OCI-LY7 (cell line): ENCODE results near the gene SAPCD2. TPM values are rescaled to one million over a fixed set of nuclear protein-coding genes. Genes with fewer than 3 reads are reported as not detected.

Source experiments
- BruUV-seq: library from RNA; stranded (reverse); fragments of 400-500 nt; replicated peaks from 2 replicates; lab custom pipeline; 2021; lab: Mats Ljungman, UMichigan
- CTCF ChIA-PET: fragments of 300-600 bp; sonication (Branson Sonifier 250); formaldehyde crosslinking; loops from one replicate; lab custom pipeline; 2022; ENCODE audit warnings: antibody characterized with exemption; ENCODE audit not compliant: unreplicated experiment; lab: Charles Lee
- POLR2A ChIA-PET: fragments of 300-600 bp; sonication (Branson Sonifier 250); formaldehyde crosslinking; loops from one replicate; lab custom pipeline; 2022; ENCODE audit warnings: antibody characterized with exemption; lab: Charles Lee
- DNase-seq: peaks from one replicate; pipeline ENCODE4 v3.0.0-alpha.2; 2015; ENCODE audit warnings: low spot score
- H2AFZ ChIP-seq: fragments of 200-600 bp; sonication (generic), shearing (Covaris generic); 2 replicates; pipeline ENCODE4 v1.6.1; 2014; ENCODE audit warnings: mild to moderate bottlenecking, antibody characterized with exemption, low read length, moderate library complexity
- H3K27ac ChIP-seq: fragments of 200-600 bp; sonication (generic); 2 replicates; pipeline ENCODE4 v1.5.1; 2014; ENCODE audit warnings: mixed run types, low read depth, mild to moderate bottlenecking, moderate library complexity, low read length, inconsistent platforms; ENCODE audit not compliant: poor library complexity, severe bottlenecking
- H3K36me3 ChIP-seq: fragments of 200-600 bp; sonication (generic); 2 replicates; pipeline ENCODE4 v1.6.1; 2014; ENCODE audit warnings: mild to moderate bottlenecking, antibody characterized with exemption, low read length, moderate library complexity, mixed read lengths; ENCODE audit not compliant: insufficient read depth
- H3K4me1 ChIP-seq: fragments of 200-600 bp; sonication (generic); 2 replicates; pipeline ENCODE4 v1.5.1; 2014; ENCODE audit warnings: mild to moderate bottlenecking, low read length; ENCODE audit not compliant: insufficient read depth, poor library complexity, severe bottlenecking
- H3K4me2 ChIP-seq: fragments of 200-600 bp; sonication (generic); 2 replicates; pipeline ENCODE4 v1.6.1; 2014; ENCODE audit warnings: mild to moderate bottlenecking, low read length
- H3K4me3 ChIP-seq: fragments of 200-600 bp; sonication (generic); 2 replicates; pipeline ENCODE4 v1.5.1; 2014; ENCODE audit warnings: mild to moderate bottlenecking, low read depth, low read length; ENCODE audit not compliant: poor library complexity, severe bottlenecking
- H3K79me2 ChIP-seq: fragments of 200-600 bp; sonication (generic); 2 replicates; pipeline ENCODE4 v1.6.1; 2016; ENCODE audit warnings: low read depth, mild to moderate bottlenecking, low read length, moderate library complexity, mixed read lengths; ENCODE audit not compliant: insufficient read depth
- H3K9me2 ChIP-seq: fragments of 200-600 bp; sonication (generic); 2 replicates; pipeline ENCODE4 v1.6.1; 2016; ENCODE audit warnings: mild to moderate bottlenecking, low read length, mixed read lengths; ENCODE audit not compliant: insufficient read depth
- H3K9me3 ChIP-seq: fragments of 200-600 bp; sonication (generic); 2 replicates; pipeline ENCODE4 v1.6.1; 2014; ENCODE audit warnings: mild to moderate bottlenecking, mixed run types, low read length, mixed read lengths
- H4K20me1 ChIP-seq: fragments of 200-600 bp; sonication (generic); 2 replicates; pipeline ENCODE4 v1.6.1; 2014; ENCODE audit warnings: mild to moderate bottlenecking, antibody characterized with exemption, low read length, moderate library complexity, mixed read lengths; ENCODE audit not compliant: insufficient read depth
- EZH2phosphoT487 ChIP-seq: fragments of 200-600 bp; sonication (generic); IDR thresholded peaks from 2 replicates; pipeline ENCODE4 v1.6.1; 2018; ENCODE audit warnings: low read depth, borderline replicate concordance, mild to moderate bottlenecking, mixed run types, antibody characterized with exemption, low read length, moderate library complexity, mixed read lengths
- intact Hi-C: fragments of 100-400 bp; cut with micrococcal nuclease; formaldehyde crosslinking; loops from one replicate; pipeline ENCODE4 v1.10.0; 2022; ENCODE audit not compliant: unreplicated experiment
- total RNA-seq, 2 experiments: library from RNA; depleted of rRNA in 1 of 2; stranded (reverse); fragments of >200 nt in 1 of 2; shearing (Covaris generic) in 1 of 2; gene quantifications; 2 replicates each; pipeline ENCODE4 v1.2.3, GENCODE V29; 2014 to 2022
- TF ChIP-seq, protein P1 (sequence below): fragments of 200-600 bp; sonication (generic); conservative IDR thresholded peaks from 2 replicates; pipeline ENCODE4 v1.5.1; 2014; ENCODE audit warnings: mild to moderate bottlenecking, antibody characterized with exemption, low read length, moderate library complexity, mixed read lengths

SAPCD2 gene
- total RNA-seq, 2 experiments from 2014 or later = 57.2 to 74.0 TPM

DNA sequence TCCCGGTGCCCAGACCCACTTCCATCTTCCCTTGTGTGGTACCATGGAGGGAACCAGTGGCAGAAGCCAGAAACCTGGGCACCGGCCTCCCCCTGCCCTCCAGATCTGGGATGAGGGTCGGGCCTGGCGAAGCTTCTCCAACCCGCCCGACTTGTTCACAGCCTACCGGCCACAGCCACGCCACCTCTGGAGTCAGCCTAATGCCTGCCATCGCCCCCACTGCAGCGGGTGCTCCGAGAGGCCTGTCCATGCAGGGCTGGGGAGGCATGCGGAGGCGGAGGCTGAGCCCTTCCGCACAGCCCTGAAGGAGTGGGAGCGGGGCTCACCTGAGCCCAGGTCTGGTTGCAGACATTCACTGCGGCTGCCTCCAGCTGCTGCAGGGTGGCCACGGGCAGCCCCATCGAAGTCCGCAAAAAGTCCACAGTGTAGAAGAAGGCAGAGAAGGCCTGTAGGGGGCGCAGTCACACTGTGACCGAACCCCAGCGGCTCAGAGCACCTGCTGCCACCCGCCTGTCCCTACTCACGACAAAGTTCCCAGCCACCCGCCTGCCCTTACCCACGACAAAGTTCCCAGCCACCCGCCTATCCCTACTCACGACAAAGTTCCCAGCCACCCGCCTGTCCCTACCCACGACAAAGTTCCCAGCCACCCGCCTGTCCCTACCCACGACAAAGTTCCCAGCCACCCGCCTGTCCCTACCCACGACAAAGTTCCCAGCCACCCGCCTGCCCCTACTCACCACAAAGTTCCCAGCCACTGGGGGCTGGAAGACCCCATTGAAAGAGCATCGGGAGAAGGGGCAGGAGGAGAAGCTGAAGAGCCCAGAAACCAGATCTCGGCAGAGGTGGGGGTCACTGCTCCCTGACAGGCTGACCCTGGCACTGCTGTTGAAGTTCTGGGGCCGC is 20.6 kb downstream of the SAPCD2 start:
- peak; percentile 62 for DNase-seq
- TF ChIP-seq, protein P1, sequence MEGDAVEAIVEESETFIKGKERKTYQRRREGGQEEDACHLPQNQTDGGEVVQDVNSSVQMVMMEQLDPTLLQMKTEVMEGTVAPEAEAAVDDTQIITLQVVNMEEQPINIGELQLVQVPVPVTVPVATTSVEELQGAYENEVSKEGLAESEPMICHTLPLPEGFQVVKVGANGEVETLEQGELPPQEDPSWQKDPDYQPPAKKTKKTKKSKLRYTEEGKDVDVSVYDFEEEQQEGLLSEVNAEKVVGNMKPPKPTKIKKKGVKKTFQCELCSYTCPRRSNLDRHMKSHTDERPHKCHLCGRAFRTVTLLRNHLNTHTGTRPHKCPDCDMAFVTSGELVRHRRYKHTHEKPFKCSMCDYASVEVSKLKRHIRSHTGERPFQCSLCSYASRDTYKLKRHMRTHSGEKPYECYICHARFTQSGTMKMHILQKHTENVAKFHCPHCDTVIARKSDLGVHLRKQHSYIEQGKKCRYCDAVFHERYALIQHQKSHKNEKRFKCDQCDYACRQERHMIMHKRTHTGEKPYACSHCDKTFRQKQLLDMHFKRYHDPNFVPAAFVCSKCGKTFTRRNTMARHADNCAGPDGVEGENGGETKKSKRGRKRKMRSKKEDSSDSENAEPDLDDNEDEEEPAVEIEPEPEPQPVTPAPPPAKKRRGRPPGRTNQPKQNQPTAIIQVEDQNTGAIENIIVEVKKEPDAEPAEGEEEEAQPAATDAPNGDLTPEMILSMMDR = peak; percentile 71
- TF ChIP-seq EZH2phosphoT487 = no peak
- H3K4me1 ChIP-seq = peaks cover 4% of the 10 kb centered on the region

DNA sequence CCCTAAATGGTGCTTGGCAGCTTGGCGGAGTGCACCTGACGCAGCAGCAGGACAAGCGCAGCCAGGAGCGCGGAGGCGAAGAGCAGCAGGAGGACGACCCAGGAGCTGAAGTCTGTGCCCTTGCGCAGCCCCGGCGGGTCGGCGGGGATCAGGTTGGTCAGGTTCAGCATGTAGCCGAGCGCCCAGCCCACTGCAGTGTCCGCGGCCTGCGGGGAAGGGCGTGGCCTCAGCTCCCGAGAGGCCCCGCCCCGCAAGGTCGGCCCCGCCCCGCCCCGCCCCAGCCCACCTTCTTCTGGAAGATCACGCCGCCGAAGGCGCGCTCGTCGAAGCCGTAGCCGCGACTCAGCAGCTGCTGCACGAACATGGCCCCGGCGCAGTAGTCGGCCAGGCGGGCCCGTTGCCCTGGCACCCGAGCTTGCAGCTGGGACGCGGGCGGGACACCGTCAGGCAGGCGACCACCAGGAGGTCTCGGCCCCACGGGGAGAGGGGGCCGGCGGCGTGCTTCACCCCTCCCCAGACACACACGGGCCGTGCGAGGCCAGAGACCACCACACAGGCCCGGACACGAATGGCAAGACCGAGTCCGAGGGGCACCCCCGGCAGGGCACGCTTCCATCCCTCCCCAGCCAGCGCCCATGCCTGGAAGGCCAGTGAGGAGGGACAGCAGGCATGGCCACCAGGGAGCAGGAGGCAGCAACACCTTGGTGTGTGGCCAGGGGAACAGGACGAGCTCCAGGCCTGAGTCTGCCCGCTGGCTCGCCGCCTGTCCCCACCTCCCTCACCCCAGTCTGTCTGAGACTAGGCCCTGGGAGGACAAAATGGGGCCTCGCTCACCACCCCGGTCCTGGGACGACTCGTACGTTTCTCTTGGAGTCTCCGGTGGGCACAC is 21.5 kb downstream of the SAPCD2 start:
- ChIA-PET CTCF (no interaction called here), POLR2A (no interaction called here)
- Histone ChIP-seq H3K9me3 (no peaks in the 10 kb centered on the region), H3K4me3 (no peak overlapping the region), H3K4me2 (no peak overlapping the region), H3K9me2 (no peaks in the 10 kb centered on the region), H3K27ac (no peak overlapping the region), H4K20me1 (0 out of 2 replicates have a peak, but pooled peaks cover 3% of the 10 kb centered on the region), H3K4me1 (peaks cover 4% of the 10 kb centered on the region), H3K79me2 (no peaks in the 10 kb centered on the region), H3K36me3 (no peaks in the 10 kb centered on the region), H2AFZ (no peak overlapping the region)
- intact Hi-C loops = no loop called here
- DNase-seq = no peak
- no TSS peak for BruUV-seq
- TF ChIP-seq, protein P1 = no peak
- no peak for TF ChIP-seq EZH2phosphoT487

More for the DNA sequence above, 20.6 kb downstream of the SAPCD2 start:
- intact Hi-C loops = no loop called here
- Histone ChIP-seq H4K20me1 (0 out of 2 replicates have a peak, but pooled peaks cover 3% of the 10 kb centered on the region), H3K27ac (no peak overlapping the region), H3K9me2 (no peaks in the 10 kb centered on the region), H3K36me3 (no peaks in the 10 kb centered on the region), H3K4me3 (no peak overlapping the region), H3K79me2 (no peaks in the 10 kb centered on the region), H3K9me3 (no peaks in the 10 kb centered on the region), H2AFZ (no peak overlapping the region), H3K4me2 (no peak overlapping the region)
- no TSS peak for BruUV-seq
- CTCF ChIA-PET = no interaction called here
- POLR2A ChIA-PET = no interaction called here
